Left colon (tissue), 2 donors: ENCODE results near the gene KRTAP10-8. TPM values are rescaled to one million over a fixed set of nuclear protein-coding genes. Genes with fewer than 3 reads are reported as not detected.
"Not testable (repeated sequence)": the region's sequence is repeated elsewhere in the genome, so short reads cannot be mapped to it uniquely, and the experiment has no call there.

Source experiments
- ATAC-seq: fragments of 200-7000 bp; cut with Tn5 transposase; one replicate; pipeline ENCODE4 v1.9.1; 2020; ENCODE audit warnings: mild to moderate bottlenecking, moderate library complexity
- DNase-seq, 2 donors: peaks; one replicate each; pipeline ENCODE4 v3.0.0-alpha.2; 2020
- intact Hi-C, 2 donors: fragments of 100-400 bp; cut with DNase I in 1 of 2; cut with micrococcal nuclease in 1 of 2; formaldehyde crosslinking; loops; one replicate each; pipeline versions ENCODE4 v1.11.2 to v1.14.0; 2022; cut with DNase I, micrococcal nuclease
- total RNA-seq, 2 donors: library from RNA; stranded (reverse); fragmentation: NEBNext Ultra II Directional; extraction: Animal tissue kit (Norgen Biotek cat#: 25700); gene quantifications; one replicate each; pipeline ENCODE4 v1.2.1, GENCODE V29; 2021
- donor health status: DM: no; HTN: no; CAD: no.
- donor health status: DM: yes; HTN: yes; CAD: no.

KRTAP10-8 gene
- total RNA-seq, 2 donors from 2014 or later: not detected

- intact Hi-C loops: no loop called here
- no peak for ATAC-seq
- no peak for DNase-seq
These were observed 33.4 kb upstream of the KRTAP10-8 start for GRCh38 chr21:44578371-44579055.

- intact Hi-C loops: no loop called here
- ATAC-seq (no peak), DNase-seq (no peak)
These were observed 32.6 kb upstream of the KRTAP10-8 start for GRCh38 chr21:44579056-44579832.

GRCh38 chr21:44579833-44580144 is 32.1 kb upstream of the KRTAP10-8 start:
- intact Hi-C loops: no loop called here
- DNase-seq (no peak), ATAC-seq (no peak)

- DNase-seq (peak in 1 of 2 donors; percentile 37), ATAC-seq (peak; percentile 75)
- intact Hi-C loops: not testable (repeated sequence)
These were observed 31.6 kb upstream of the KRTAP10-8 start, which contains the start of gene KRTAP10-5 for GRCh38 chr21:44580231-44580821. Gene KRTAP10-5 (minus strand): TSS chr21:44580604. CDS start chr21:44580578, 26 bp downstream.

GRCh38 chr21:44581158-44581557 is 30.7 kb upstream of the KRTAP10-8 start:
- DNase-seq (no peak), ATAC-seq (no peak)
- intact Hi-C loops: no loop called here

GRCh38 chr21:44582055-44582454 is 29.8 kb upstream of the KRTAP10-8 start:
- ATAC-seq (no peak), DNase-seq (no peak)
- intact Hi-C loops: no loop called here

GRCh38 chr21:44583089-44583799 is 28.6 kb upstream of the KRTAP10-8 start:
- ATAC-seq: no peak
- intact Hi-C loops: no loop called here
- DNase-seq: no peak

GRCh38 chr21:44583800-44584147 is 28.1 kb upstream of the KRTAP10-8 start:
- ATAC-seq: no peak
- DNase-seq: no peak
- intact Hi-C loops: no loop called here

GRCh38 chr21:44585892-44586291 is 26.0 kb upstream of the KRTAP10-8 start:
- ATAC-seq (no peak), DNase-seq (no peak)
- intact Hi-C loops: no loop called here

GRCh38 chr21:44589094-44589493 is 22.8 kb upstream of the KRTAP10-8 start:
- ATAC-seq (no peak), DNase-seq (no peak)
- intact Hi-C loops: no loop called here

GRCh38 chr21:44589586-44590305 is 22.1 kb upstream of the KRTAP10-8 start:
- DNase-seq (no peak), ATAC-seq (no peak)
- intact Hi-C loops: no loop called here

- ATAC-seq (no peak), DNase-seq (no peak)
- intact Hi-C loops: no loop called here
These were observed 21.6 kb upstream of the KRTAP10-8 start for GRCh38 chr21:44590311-44590721.

- DNase-seq, intact Hi-C loops, ATAC-seq: not testable (repeated sequence)
These were observed 20.7 kb upstream of the KRTAP10-8 start for GRCh38 chr21:44590897-44591800.

GRCh38 chr21:44591801-44592130 is 20.1 kb upstream of the KRTAP10-8 start:
- DNase-seq, ATAC-seq, intact Hi-C loops: not testable (repeated sequence)

GRCh38 chr21:44592446-44593311 is 19.2 kb upstream of the KRTAP10-8 start, which contains the start of gene KRTAP10-6:
Gene KRTAP10-6 (minus strand): TSS chr21:44592505. CDS start chr21:44592484, 21 bp downstream.
- no peak for ATAC-seq
- DNase-seq: no peak
- intact Hi-C loops: no loop called here

- intact Hi-C loops: no loop called here
- no peak for ATAC-seq
- no peak for DNase-seq
These were observed 18.1 kb upstream of the KRTAP10-8 start for GRCh38 chr21:44593598-44594405.
